CD4-positive, alpha-beta T cell treated with Interleukin-12 subunit alpha and Interleukin-12 subunit beta, for 1 hour (primary cell): ENCODE results near the gene RNF145.

ENCODE experiments used
- DNase-seq: peaks from one replicate; pipeline ENCODE4 v3.0.0-alpha.2; 2020

RNF145 gene

DNA sequence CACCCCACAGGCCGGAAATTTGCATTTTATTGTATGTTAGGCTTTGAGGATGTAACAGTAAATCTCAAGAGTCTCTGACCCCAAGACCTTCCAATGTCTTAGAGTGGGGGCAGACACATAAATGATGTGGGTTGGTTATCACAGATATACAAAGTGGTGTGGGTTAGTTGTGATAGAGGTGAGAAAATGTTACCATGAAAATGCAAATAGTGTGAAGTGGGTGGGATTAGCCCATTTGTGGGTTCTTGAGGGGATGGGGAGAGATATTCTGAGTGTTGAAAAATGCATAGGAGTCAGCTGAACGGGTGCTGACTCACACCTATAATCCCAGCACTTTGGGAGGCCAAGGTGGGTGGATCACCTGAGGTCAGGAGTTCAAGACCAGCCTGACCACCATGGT lies 7.9 kb upstream of the RNF145 start:
- no peak for DNase-seq

DNA sequence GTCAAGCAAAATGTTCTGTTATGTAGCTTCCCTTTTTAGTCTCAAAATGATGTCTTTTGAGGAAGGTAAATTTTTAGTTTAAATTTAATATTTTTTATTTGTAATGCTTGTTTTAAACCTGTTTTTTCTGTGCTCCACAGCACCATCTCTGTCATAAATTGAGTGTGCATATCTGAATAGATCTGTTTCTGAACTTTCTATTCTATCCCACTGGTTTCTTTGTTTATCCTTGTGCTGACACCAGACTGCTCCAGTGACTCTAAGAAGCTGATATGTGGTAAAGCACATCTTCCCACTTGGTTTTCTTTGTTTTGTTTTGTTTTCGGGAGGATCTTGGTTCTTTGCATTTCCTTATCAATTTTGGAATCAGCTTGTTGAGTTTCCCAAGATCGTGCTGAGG lies 7.1 kb upstream of the RNF145 start:
- DNase-seq = no peak

- no peak for DNase-seq
These were observed 6.5 kb upstream of the RNF145 start for GRCh38 chr5:159215886-159216285.

GRCh38 chr5:159214486-159215271 lies 5.3 kb upstream of the RNF145 start:
- DNase-seq = no peak

DNA sequence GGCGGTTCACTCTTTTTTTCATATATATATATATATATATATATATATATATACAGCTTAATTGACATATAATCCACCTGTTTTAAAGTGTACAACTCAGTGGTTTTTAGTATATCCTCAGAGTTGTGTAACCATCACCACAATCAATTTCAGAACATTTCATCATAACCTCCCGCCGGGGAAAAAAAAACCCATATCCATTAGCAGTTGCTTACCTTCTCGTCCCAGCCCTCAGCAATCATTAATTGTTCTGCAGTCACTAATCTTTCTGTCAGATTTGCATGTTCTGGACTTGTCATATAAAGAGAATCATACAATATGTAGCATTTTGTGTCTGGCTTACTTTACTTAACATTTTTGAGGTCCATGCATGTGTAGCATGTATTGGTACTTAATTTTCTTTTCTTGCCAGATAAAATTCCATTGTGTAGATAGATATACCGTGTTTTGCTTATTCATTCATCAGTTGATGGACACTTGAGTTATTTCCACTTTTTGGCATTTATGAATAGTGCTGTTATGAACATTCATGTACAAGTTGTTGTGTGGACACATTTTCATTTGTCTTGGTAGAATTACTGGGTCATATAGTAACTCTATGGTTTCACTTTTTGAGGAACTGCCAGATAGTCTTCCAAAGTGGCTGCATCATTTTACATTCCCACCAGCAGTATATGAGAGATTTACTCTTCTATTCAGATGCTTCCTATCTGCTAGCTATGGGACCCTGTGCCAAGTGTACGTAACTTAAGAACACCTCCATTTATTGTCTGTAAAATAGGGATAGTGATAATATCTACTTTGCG lies 3.5 kb upstream of the RNF145 start:
- no peak for DNase-seq

GRCh38 chr5:159211729-159212174 lies 2.4 kb upstream of the RNF145 start:
- DNase-seq = no peak

GRCh38 chr5:159210846-159211245 lies 1.5 kb upstream of the RNF145 start:
- DNase-seq = no peak

- DNase-seq = no peak
These were observed 883 bp upstream of the RNF145 start for GRCh38 chr5:159210210-159210661.

DNA sequence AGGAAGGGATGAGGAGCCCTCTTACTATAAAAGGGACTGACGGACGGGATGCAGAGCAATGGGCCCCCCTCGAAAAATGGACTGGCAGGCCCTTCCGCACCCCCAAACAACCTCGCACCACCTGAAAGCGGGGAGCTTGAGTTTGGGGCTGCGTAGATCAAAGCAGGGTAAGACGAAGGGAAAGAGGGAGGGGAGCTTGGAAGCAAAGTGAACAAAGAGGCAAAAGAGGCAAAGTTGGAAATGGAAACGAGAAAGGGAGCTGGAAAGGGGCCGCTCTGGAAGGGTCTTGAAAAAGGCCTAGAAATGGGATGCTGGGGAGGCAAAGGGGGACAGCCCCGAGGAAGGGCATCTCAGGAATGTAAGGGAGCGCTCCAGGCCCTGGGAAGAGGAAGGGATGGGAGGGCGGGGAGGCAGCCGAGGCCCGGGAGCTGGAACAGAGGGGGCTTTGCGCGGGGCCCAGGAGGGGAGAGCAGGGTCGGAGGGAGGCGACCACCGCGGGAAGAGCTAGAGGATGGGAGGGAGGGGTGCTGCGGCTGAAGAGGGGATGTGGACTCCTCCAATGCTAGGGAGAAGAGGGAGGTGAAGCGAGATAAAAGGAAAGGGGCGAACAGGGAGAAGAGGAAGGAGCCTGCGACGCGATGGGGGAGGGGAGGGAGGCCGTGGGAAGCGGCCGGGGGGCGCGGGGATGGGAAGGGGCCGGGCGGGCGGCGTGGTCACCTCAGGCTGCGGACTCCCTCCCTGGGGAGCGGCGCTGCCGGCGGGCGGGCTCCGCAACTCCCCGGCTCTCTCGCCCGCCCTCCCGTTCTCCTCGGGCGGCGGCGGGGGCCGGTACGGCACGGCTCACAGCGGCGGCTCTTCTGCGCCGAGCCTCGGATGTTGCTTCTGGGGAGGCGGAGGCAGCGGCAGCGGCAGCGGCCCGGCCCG lies 577 bp downstream of the RNF145 start:
- DNase-seq = peak; percentile 19

DNA sequence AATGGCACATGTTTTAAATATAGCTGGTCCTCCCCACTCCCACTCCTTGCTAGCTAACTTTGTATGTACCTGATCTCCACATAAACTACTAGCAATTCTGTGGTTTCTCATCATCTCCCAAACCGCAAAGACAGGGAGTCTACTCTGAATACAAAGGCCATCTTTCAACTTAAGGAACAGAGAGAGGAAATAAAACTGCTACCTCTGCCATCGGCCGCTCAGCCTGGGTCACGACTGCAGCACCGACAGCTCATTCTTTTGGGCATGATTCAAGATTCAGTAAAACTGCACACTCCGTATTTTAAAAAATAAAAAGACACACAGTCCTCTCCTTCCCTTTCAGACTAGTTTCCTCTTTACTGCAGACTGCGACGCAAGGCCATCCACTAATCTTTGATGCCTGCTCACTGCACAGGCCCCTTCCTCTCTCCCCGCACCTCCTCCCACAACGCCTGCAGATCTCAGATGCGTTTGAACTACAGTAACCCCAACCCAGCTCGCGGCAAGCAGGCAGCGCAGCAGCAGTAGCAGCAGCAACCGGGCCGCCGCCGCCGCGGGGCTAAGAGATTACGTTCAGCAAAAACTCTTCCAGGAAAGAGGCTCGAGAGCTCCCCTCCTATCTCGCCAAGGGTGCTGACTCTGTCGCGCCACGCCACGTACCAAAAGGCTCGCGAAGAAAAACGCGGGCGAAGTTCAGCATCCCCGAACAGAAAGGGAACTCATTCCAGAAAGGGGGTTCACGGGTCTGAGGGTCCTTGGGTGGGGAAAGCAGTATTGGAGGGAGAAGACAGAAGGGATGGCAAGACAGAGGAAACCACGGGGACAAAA lies 1.5 kb downstream of the RNF145 start:
- DNase-seq = peak; percentile 83

DNA sequence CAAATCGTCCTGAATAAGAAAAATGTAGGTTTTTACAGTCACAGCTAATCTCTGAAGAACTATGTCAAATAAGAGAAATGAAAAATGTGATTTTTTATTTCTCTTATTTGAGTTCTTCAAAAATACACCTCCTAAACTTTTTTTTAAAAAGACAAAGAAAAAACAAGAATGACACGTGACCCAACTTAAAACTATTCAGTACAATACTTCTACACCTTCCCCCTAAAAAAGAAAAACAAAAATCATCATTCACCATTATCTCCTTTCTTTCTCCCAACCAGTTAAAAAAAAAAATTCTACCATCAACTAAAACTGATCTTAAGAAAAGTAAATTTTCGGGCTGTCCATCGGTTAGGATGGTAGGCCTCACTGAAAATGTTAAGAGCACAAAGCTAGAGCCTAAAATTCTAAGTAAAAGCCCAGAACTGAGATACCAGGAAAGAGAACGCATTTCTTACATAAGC lies 2.1 kb downstream of the RNF145 start:
- DNase-seq = no peak

- DNase-seq = no peak
These were observed 2.5 kb downstream of the RNF145 start for GRCh38 chr5:159206818-159207217.

DNA sequence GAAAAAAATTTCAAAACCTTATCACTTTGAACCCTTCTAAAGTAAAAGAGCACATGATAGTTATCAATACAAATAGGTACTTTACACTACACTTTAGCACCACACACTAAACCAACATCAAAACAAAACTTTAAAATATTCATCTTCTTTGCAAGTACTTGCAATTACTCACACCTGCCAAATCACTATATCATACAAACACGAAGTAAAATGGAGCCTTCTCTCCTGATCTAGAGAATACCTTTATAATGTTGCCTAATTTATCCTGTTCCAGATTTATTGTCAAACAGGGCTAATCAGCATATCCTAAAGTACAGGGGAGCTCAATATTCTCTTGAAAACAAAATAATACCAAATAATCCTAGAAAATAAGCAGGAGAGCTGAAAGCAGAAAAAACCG lies 3.0 kb downstream of the RNF145 start:
- DNase-seq = no peak

- no peak for DNase-seq
These were observed 6.0 kb downstream of the RNF145 start for GRCh38 chr5:159203351-159203750.

DNA sequence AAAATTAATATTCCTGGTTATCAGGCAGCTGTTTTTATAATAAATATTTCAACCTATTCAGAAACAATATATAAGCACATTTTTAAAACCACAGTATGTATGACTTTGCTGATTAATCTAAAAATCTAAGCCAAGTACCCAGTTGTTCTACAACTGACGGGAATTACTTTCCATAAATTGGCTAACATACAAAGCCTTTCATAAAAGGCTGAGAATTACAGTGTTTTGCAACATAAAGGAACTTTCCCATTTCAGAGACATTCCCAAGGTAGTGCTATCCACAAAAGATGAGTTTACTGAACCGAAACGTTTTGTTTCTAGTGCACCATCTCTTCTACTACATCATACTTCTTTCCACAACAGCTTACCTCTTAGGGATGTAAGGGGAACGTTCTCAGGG lies 7.2 kb downstream of the RNF145 start:
- no peak for DNase-seq

GRCh38 chr5:159199780-159200179 lies 9.6 kb downstream of the RNF145 start:
- no peak for DNase-seq

- DNase-seq = no peak
These were observed 10.1 kb downstream of the RNF145 start for GRCh38 chr5:159199225-159199624.

DNA sequence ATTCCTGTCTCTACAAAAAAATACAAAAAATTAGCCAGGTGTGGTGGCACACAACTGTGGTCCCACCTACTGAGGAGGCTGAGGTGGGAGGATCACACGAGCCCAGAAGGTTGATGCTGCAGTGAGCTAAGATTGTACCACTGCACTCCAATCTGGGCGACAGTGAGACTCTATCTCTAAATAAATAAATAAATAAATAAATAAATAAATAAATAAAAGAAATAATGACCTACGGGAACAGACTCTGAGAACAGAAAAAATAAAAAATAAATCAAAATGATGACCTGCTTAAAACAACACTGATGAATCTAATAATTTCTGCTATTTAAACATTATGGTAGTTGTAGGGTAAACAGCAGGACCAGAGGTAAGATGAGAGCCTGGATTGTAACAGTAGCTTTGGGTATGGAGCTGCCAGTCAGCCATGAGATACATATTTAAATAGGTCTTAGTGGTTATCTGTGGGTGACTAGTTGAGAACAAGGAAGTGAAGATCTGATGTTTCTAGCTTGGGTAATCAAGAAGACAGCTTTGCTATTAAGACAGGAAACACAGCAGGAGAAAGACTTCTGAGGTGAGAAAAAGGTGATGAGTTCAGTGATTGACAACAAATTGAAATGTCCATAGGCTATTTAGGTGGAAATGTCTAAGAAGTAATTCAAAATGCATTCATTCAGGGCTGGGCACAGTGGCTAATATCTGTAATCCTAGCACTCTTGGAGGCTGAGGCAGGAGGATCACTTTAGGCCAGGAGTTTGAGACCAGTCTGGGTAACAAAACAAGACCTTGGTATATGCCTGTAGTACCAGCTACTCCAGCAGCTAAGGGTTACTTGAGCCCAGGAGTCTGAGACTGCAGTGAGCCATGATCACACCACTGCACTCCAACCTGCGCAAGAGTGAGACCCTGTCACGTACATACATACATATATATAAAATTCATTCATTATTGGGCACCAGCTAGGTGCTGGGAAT lies 11.0 kb downstream of the RNF145 start:
- DNase-seq = peak; percentile 40

- no peak for DNase-seq
These were observed 13.6 kb downstream of the RNF145 start for GRCh38 chr5:159195775-159196174.

DNA sequence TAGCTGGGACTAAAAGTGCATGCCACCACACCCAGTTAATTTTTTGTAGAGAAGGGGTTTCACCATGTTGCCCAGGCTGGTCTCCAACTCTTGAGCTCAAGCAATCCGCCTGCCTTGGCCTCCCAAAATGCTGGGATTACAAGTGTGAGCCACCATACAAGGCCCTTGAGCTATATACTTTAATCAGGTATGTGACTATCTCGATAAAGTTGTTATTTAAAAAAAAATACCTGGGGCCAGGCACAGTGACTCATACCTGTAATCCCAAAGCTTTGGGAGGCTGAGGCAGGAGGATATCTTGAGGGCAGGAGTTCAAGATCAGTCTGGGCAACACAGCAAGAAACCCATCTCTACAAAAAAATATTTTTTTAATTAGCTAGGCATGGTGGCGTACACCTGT lies 19.2 kb downstream of the RNF145 start:
- DNase-seq = no peak

GRCh38 chr5:159189310-159189709 lies 20.0 kb downstream of the RNF145 start:
- no peak for DNase-seq
